ENCODE measurements around the gene DCAF12L2. TPM values are rescaled to one million over a fixed set of nuclear protein-coding genes. Genes with fewer than 3 reads are reported as not detected.

Gene DCAF12L2
- total RNA-seq, 1 experiment from 2014 or later = 0.52 TPM

DNA sequence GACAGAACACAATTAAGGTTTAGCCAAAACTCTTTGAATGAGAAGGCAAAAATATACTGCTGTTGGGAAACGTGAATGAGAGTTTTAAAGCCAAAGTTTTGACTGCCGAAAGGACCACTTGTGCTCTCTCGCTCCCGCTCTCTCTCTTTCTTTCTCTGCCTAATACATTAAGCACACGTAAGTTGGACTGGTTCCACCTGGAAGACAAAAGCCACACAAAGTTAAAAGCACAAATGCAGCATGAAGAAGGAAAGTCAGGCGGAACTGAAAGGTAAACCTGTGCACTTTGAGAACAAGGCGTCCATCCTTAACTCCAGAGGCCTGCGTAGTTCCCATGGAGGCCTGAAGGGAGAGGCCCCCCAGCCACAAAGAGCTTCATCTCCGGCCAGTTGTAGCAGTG lies 1.9 kb downstream of the DCAF12L2 start (continued):
- TF ChIP-seq GRHL2 (CRISPR knock-in tag; IDR thresholded peaks at IDR 0.05; ENCODE audit: insufficient replicate concordance, severe bottlenecking) (no peak), ZNF317 (CRISPR knock-in tag; IDR thresholded peaks at IDR 0.05; ENCODE audit: borderline replicate concordance, low read depth) (no peak), ESRRA (CRISPR knock-in tag; IDR thresholded peaks at IDR 0.05; ENCODE audit: borderline replicate concordance) (no peak), ZNF671 (CRISPR knock-in tag; IDR thresholded peaks at IDR 0.05) (no peak), GTF2I (CRISPR knock-in tag; conservative IDR thresholded peaks at IDR 0.05) (no peak), MYBL2 (CRISPR knock-in tag; IDR thresholded peaks at IDR 0.05) (no peak)

DNA sequence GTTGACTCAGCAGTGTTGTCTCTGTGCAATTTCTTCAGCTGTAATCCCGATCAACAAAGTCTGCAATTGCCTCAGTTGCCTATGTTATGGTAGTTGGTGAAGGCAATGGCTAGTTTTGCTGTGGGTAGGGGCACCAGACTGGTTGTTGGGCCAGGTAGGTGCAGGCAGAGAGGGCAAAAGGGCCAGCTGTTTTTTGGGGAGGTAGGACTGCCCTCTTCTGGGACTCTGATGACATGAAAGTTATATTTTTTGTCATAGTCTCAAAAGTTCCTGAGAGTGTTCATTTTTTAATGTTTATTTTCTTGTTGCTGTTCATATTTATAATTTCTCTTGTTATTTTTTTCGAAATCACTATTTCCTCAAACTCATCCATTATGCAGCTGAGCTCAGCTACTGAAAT lies 25.1 kb downstream of the DCAF12L2 start:
- DNase-seq (ENCODE audit: low spot score) = no peak
- Mint-ChIP-seq H3K27ac (no peak overlapping the region), H3K9me3 (peaks cover 9% of the 10 kb centered on the region; the same call in 1 of the 2 replicates), H3K27me3 (ENCODE audit: low read depth) (no peaks in the 10 kb centered on the region), H3K4me3 (no peak overlapping the region), H3K36me3 (0 out of 2 replicates have a peak, but pooled peaks cover 2% of the 10 kb centered on the region), H3K4me1 (no peaks in the 10 kb centered on the region)
- TF ChIP-seq TEAD4 (CRISPR knock-in tag; IDR thresholded peaks at IDR 0.05) = no peak
- TF ChIP-seq, protein P1, sequence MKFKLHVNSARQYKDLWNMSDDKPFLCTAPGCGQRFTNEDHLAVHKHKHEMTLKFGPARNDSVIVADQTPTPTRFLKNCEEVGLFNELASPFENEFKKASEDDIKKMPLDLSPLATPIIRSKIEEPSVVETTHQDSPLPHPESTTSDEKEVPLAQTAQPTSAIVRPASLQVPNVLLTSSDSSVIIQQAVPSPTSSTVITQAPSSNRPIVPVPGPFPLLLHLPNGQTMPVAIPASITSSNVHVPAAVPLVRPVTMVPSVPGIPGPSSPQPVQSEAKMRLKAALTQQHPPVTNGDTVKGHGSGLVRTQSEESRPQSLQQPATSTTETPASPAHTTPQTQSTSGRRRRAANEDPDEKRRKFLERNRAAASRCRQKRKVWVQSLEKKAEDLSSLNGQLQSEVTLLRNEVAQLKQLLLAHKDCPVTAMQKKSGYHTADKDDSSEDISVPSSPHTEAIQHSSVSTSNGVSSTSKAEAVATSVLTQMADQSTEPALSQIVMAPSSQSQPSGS (CRISPR knock-in tag; IDR thresholded peaks at IDR 0.05; ENCODE audit: borderline replicate concordance, low read depth) = no peak
- no peak for TF ChIP-seq HMGA2 (CRISPR knock-in tag; IDR thresholded peaks at IDR 0.05)
- TF ChIP-seq ELF4 (CRISPR knock-in tag; IDR thresholded peaks at IDR 0.05; ENCODE audit: low read depth) = no peak
- no peak for TF ChIP-seq KAT7 (CRISPR knock-in tag; IDR thresholded peaks at IDR 0.05; ENCODE audit: borderline replicate concordance)
- no peak for TF ChIP-seq TCF7 (CRISPR knock-in tag; IDR thresholded peaks at IDR 0.05; ENCODE audit: low read depth)
- no peak for TF ChIP-seq RELA (CRISPR knock-in tag; IDR thresholded peaks at IDR 0.05; ENCODE audit: borderline replicate concordance)
- TF ChIP-seq, protein P2, sequence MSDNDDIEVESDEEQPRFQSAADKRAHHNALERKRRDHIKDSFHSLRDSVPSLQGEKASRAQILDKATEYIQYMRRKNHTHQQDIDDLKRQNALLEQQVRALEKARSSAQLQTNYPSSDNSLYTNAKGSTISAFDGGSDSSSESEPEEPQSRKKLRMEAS (CRISPR knock-in tag; IDR thresholded peaks at IDR 0.05) = no peak
- CTCF ChIA-PET = interaction anchor here (1.1 kb wide), 1 partner anchor 704 kb away, joined by 5 read pairs; no protein-coding TSS in a partner anchor
- POLR2A ChIA-PET = no interaction called here
- peak; percentile 52 for ATAC-seq

DNA sequence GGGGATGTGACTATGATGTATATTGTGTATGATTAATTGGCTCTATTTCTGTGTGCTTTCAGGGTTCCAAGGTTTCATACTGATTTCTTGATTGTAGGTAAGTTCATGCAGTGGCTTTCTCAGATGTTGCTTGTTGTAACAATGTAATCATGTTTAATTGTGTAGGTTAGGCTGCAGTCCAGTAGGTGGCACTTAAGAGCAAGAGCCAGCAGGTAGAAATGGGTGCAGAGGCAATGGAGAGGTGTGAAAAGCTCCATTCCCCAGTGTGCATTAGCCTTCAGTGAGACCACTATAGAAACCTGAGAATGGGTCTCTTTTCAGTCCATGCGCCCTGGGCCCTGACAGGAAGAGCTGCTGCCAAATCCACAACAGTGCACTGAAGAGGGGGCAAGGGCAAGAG lies 28.2 kb downstream of the DCAF12L2 start:
- H3K4me1 Mint-ChIP-seq = peaks cover 8% of the 10 kb centered on the region
- H3K27me3 Mint-ChIP-seq (ENCODE audit: low read depth) = no peaks in the 10 kb centered on the region
- no peak overlapping the region for H3K4me3 Mint-ChIP-seq
- TF ChIP-seq TEAD4 (CRISPR knock-in tag; IDR thresholded peaks at IDR 0.05) = no peak
- no peak for TF ChIP-seq NFYB (CRISPR knock-in tag; conservative IDR thresholded peaks at IDR 0.05; ENCODE audit: low read depth)
- TF ChIP-seq TCF7 (CRISPR knock-in tag; IDR thresholded peaks at IDR 0.05; ENCODE audit: low read depth) = no peak
- TF ChIP-seq GABPB1 (CRISPR knock-in tag; IDR thresholded peaks at IDR 0.05) = no peak
- TF ChIP-seq ZNF396 (CRISPR knock-in tag; IDR thresholded peaks at IDR 0.05; ENCODE audit: borderline replicate concordance) = no peak
- TF ChIP-seq, protein P3, sequence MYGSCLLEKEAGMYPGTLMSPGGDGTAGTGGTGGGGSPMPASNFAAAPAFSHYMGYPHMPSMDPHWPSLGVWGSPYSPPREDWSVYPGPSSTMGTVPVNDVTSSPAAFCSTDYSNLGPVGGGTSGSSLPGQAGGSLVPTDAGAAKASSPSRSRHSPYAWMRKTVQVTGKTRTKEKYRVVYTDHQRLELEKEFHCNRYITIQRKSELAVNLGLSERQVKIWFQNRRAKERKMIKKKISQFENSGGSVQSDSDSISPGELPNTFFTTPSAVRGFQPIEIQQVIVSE (CRISPR knock-in tag; IDR thresholded peaks at IDR 0.05; ENCODE audit: borderline replicate concordance) = no peak
- TF ChIP-seq ZNF138 (CRISPR knock-in tag; conservative IDR thresholded peaks at IDR 0.05) = no peak
- TF ChIP-seq, protein P4, sequence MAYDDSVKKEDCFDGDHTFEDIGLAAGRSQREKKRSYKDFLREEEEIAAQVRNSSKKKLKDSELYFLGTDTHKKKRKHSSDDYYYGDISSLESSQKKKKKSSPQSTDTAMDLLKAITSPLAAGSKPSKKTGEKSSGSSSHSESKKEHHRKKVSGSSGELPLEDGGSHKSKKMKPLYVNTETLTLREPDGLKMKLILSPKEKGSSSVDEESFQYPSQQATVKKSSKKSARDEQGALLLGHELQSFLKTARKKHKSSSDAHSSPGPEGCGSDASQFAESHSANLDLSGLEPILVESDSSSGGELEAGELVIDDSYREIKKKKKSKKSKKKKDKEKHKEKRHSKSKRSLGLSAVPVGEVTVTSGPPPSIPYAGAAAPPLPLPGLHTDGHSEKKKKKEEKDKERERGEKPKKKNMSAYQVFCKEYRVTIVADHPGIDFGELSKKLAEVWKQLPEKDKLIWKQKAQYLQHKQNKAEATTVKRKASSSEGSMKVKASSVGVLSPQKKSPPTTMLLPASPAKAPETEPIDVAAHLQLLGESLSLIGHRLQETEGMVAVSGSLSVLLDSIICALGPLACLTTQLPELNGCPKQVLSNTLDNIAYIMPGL (CRISPR knock-in tag; IDR thresholded peaks at IDR 0.05) = no peak
- no peak for TF ChIP-seq NFE2L1 (CRISPR knock-in tag; IDR thresholded peaks at IDR 0.05)
- TF ChIP-seq SP1 (CRISPR knock-in tag; conservative IDR thresholded peaks at IDR 0.05) = no peak
- TF ChIP-seq, protein P5, sequence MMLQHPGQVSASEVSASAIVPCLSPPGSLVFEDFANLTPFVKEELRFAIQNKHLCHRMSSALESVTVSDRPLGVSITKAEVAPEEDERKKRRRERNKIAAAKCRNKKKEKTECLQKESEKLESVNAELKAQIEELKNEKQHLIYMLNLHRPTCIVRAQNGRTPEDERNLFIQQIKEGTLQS (CRISPR knock-in tag; conservative IDR thresholded peaks at IDR 0.05) = no peak
- no peak for TF ChIP-seq OVOL2 (CRISPR knock-in tag; IDR thresholded peaks at IDR 0.05; ENCODE audit: borderline replicate concordance)
- no peak for TF ChIP-seq HMGA2 (CRISPR knock-in tag; IDR thresholded peaks at IDR 0.05)
- DNase-seq (ENCODE audit: low spot score) = peak; percentile 12
- H3K27ac Mint-ChIP-seq = no peak overlapping the region
- ATAC-seq = peak; percentile 77
- H3K9me3 Mint-ChIP-seq = peaks cover 3% of the 10 kb centered on the region; the same call in 1 of the 2 replicates
- H3K36me3 Mint-ChIP-seq = 0 out of 2 replicates have a peak, but pooled peaks cover 2% of the 10 kb centered on the region
- ChIA-PET CTCF (interaction anchor here (0.7 to 1.0 kb wide), 2 partner anchors 139 to 311 kb away, joined by 3 to 5 read pairs; no protein-coding TSS in a partner anchor), POLR2A (no interaction called here)

Measured in WTC11 (cell line).